GM21526 (cell line): ENCODE measurements around the gene NUTF2.
"Not testable (repeated sequence)": the region's sequence is repeated elsewhere in the genome, so short reads cannot be mapped to it uniquely, and the experiment has no call there.

Source experiments
- ATAC-seq: cut with Tn5 transposase; IDR thresholded peaks from one replicate; pipeline ENCODE4 v1.9.1; 2021; ENCODE audit warnings: moderate library complexity; ENCODE audit not compliant: unreplicated experiment, low FRiP score

The NUTF2 gene

DNA sequence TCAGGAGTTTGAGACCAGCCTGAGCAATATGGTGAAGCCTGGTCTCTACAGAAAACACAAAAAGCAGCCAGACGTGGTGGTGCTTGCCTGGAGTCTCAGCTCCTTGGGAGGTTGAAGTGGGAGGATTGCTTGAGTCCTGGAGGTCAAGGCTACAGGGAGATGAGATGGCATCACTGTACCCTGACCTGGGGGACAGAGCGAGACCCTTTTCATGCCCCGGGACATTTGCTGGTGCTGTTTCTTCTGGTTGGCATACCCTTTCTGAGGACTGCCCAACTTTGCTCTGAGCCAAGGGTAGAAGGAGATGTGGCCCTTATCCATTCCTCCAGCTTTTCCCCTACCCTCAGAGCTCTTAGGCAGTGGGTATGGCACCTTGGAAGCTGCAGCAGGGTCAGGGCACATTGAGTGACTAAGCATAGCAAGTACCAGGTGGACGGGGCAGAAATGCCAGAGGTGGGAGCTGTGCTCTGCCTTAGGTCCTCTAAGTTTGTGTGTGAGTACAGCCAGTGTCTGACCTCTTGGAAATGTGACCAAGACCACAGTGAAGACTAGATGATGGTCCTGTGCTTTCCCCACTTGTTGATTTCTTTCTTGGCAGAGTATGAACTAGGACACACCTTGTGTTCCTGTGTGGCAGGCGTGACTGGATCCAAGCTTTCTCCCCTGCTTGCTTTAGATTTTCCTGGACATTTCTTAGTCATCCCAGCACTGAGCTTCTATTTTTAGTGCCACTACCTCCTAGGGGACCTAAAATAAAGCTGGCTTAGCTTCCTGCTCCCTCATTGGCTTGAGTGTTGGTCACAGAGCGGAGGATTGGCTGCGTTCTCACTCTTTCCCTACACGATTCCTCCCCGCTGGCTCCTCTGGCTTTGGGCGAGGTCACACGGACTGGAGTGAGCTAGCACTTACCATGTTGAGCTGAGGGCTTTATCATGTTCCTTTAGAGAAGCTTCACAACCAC lies 16.2 kb downstream of the NUTF2 start:
- ATAC-seq, result no peak

DNA sequence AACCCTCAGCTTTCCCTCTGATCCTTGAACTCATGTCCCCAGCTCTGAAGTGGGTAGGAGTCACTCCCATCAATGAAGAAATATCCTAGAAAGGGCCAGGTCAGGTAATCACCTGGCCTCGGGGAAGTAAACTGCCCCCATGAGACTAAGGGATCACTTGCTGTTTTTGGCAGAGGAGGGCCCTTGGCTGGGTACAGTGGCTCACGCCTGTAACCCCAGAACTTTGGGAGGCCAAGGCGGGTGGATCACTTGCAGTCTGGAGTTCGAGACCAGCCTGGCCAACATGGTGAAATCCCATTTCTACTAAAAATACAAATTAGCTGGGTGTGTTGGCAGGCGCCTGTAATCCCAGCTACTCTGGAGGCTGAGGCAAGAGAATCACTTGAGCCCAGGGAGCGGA lies 17.3 kb downstream of the NUTF2 start:
- not testable (repeated sequence) for ATAC-seq

DNA sequence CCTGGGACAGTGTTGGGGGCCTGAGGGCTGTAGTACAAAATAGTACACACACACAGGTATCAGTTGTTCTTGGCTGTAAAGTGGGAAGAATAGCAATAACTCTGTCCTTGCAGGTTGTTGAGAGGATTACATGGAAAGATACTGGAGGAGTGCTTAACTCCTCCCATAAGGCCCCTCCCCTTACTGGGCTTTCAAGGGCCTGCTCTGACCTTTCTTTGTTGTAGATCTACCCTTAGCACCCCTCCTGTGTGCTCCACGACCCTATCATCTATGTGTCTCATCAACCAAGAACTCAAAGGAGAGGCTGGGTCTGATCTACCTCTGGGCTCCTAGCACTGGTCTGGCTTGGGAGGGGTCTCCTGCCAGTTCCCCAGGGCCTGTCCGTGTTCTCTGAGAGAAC lies 17.9 kb downstream of the NUTF2 start:
- no peak for ATAC-seq

DNA sequence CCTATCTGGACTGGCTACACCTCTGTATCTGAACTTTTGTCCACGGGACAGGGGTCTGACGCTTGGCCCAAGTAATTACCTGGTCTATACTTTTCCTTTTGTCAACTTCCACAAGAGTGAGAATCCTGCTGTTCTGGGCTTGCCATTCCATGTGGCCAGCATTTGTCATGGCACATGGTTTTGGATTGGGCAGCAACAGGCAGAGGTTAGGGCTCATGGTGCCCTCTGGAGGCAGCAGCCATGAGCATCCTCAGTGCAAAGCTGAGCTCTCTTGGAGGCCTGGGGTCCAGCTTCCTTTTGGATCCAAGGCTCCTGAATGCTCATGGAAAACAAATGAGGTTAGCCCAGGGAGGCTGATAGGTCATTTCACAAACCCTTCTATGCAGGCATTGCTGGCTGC lies 18.6 kb downstream of the NUTF2 start:
- ATAC-seq, result no peak

DNA sequence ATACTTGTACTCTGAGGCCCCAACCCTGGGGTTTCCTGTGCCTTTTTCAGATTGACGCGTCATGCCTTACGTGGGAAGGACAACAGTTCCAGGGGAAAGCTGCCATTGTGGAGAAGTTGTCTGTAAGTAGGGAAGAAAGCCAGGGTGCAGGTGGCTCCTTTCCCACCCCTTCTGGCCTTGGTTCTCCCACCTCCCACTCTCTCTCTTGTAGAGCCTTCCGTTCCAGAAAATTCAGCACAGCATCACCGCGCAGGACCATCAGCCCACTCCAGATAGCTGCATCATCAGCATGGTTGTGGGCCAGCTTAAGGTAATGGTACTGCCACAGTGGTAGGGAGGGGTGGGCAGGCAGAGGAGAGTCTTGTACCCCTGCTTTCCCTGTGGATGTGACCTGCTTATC lies 21.6 kb downstream of the NUTF2 start:
- no peak for ATAC-seq

DNA sequence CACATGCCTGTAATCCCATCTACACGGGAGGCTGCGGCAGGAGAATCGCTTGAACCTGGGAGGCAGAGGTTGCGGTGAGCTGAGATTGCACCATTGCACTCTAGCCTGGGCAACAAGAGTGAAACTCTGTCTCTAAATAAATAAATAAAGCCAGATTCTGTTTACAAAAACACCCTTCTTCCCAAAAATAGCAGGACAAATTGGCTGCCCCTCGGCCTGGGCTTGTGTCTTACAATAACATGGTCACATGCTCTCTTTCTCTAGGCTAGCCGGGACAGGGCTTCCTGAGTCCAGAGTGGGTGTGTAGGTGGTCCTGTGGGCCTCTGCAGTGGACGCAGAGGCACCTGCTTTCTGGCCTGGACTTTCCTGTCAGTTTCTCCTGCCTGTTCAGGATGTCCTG lies 22.9 kb downstream of the NUTF2 start:
- ATAC-seq, result no peak

DNA sequence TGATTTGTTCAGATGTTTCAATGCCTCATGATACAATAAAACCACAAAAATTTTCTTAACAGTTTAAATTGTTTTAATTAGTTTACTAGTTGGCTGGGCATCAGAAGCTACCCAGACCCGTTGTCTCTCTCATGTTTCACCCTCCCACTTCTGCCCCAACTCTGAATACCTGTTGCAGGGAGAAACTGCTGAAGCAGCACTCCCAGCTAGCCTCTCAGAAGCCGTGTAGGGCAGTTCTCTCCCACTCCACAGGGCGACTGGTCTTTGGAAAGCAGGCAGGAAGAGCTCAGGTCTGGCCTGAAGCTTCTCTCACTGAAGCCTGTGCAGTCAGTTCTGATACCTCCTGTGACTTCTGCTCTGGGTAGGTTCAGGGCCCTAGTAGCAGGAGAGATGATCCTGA lies 24.5 kb downstream of the NUTF2 start:
- no peak for ATAC-seq

DNA sequence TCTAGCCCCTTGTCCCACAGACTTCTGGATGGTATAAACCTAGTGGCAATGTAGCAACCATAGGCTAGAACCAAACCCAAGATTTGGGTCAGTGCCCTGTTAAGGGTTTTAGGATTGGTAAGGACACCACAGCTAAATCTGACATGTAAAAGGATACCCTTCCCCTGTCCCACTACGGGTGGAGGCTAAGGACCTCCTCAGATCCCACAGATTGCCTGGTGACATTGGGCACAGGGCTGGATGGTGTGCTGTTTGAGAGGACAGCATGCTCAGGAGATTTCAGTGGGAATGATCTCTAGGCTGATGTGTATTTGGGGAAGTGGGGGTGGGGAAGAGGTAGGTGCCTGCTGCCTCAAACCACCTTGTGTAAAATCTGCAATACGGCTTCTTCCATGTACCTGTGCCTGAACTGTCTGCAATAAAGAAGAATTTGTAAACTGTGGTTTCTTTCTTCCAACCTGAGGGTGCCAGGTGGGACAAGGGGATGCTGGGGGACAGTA lies 25.4 kb downstream of the NUTF2 start:
- no peak for ATAC-seq

DNA sequence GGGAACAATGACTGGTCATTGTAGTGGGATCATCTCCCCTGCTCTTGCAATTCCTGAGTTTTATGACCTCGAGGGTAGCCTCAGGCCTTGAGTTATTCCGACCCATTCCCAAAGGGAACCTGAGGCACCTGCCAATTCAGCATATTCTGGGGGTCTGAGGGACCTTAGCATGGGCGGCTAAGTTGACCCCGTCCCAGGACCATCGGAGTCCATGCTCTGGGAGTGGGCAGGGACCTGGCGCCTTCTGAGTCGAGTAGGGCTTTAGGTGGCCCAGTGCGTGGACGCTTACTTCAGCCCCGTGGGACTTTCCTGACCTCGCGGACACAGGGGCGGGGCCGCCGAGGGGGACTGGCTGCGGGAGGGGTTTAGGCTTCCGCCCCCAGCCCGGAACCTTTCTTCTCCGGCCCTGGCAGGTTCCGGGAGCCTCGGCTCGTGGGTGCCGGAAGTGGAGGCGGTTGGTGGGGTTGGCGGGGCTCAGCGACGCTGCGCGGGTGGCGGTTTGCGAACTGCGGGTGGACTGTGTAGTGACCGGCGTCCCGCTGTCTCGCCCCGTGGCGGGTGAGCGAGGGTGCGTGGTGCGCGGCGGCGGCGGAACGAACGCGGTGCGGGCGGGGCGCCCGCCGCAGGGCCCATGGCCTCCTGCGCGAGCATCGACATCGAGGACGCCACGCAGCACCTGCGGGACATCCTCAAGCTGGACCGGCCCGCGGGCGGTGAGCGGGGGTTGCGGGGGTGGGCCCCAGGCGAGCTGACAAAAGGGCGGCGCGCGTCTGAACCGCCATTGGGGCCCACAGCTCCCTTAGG lies 26.1 kb downstream of the NUTF2 start, which contains the start of gene EDC4:
Gene EDC4, plus strand, starts transcription at position 422 of the 804 bp plus-strand sequence. Its CDS starts 210 bp downstream, at position 632.
- ATAC-seq, result peak; percentile 60

DNA sequence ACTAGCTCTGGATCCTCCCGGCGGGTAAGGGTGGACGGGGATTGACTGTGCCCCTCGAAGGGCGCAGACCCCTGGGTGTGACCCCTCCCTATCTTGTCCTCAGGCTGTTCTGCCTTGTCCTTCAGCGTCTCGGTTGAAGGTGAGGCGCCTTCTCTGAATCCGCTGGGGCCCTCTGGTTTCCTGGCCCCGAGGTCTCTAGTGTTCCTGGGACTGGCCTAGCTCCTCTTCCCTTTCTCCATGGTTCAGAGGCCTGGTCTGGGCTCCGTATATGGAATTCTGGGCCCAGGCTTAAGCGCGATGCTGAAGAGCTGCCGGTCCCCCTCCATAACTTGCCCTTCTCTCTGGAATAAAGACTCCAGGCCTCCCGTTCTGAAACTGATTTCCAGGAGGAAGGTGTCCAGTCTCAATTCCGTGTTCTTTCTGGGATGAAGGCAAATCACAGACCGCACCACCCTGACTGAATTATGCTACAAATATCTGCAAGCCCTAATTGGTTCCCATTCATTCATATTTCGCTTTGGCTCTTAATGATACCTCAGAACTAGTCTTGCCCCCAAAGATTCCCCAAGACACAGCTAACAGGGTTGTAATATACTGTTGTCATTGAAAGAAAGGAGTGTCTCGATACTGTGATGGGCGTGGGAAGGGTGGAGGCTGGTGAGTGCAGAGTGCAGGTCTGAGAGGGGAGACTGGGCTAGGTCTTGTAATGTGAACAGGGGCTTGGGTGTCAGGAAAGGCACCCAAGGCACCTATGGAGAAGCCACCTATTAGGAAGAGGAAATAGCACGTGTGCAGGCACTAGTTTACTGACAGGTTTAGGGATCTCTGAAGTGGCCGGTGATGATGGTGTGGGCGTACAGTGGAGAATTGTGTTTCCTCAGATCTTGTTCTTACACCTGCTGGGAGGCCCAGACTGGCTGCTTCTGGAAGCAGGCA lies 27.0 kb downstream of the NUTF2 start:
- no peak for ATAC-seq

DNA sequence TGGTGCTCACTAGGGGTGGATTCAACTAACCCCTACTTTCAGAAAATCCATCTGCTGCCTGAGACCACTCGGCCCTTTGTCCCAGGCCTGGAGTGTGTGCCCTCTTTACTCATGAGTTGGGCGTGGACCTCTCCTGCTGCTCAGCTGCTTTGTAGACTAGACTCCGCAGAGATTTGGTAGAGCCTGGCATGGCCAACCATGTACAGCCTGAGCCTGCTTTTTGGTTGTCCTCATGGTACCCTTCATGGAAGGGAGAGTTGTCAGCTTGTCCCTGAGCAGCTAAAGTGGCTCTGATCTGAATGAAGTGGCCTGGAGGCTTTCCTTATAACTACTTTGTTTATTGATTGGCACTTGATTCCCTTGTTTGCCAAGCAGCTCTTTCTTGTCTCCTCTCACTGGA lies 27.6 kb downstream of the NUTF2 start:
- no peak for ATAC-seq

DNA sequence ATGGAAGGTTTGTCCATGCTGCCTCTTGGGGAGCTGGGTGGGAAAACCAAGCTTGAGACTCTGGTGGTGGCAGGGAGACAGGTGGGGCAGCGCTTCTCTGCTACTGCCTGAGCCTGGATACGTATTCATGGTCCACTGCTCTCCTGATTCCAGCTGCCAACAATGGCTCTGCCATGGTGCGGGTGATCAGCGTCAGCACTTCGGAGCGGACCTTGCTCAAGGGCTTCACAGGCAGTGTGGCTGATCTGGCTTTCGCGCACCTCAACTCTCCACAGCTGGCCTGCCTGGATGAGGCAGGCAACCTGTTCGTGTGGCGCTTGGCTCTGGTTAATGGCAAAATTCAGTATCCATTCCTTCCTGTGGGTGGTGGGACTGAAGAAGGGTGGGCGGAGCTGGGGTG lies 30.3 kb downstream of the NUTF2 start:
- no peak for ATAC-seq

DNA sequence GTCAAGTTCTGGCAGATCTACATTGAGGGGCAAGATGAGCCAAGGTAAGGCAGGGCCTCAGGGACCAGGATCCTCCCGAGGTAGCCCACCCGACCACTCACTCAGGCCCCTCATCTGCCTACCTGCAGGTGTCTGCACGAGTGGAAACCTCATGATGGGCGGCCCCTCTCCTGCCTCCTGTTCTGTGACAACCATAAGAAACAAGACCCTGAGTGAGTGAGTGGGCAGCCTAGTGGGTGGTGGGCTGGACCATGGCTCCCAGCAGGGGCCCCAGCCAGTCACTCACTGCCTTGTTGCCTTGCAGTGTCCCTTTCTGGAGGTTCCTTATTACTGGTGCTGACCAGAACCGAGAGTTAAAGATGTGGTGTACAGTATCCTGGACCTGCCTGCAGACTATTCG lies 31.5 kb downstream of the NUTF2 start:
- ATAC-seq, result no peak

DNA sequence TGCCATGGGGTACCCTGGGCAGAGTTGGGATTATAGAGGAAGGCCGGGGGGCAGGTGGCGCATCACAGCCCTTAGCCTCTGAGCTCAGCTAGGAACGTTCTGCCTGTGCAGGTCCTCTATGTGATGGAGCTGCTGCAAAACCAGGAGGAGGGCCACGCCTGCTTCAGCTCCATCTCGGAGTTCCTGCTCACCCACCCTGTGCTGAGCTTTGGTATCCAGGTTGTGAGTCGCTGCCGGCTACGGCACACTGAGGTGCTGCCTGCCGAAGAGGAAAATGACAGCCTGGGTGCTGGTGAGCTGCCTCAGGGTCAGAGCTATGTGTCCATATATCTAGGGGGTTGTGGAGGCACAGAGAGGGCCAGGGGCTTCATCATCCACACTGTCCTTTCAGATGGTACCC lies 32.1 kb downstream of the NUTF2 start:
- no peak for ATAC-seq

DNA sequence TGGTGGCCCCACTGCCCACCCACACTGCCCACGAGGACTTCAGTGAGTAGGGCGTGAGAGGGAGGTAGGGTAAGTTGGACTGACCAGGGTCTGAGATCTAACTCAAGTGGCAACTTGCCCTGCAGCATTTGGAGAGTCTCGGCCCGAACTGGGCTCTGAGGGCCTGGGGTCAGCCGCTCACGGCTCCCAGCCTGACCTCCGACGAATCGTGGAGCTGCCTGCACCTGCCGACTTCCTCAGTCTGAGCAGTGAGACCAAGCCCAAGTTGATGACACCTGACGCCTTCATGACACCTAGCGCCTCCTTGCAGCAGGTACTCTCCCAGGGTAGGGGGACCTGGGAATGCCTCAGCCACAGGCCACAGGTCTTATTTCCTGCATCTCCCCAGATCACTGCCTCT lies 32.7 kb downstream of the NUTF2 start:
- ATAC-seq, result no peak

DNA sequence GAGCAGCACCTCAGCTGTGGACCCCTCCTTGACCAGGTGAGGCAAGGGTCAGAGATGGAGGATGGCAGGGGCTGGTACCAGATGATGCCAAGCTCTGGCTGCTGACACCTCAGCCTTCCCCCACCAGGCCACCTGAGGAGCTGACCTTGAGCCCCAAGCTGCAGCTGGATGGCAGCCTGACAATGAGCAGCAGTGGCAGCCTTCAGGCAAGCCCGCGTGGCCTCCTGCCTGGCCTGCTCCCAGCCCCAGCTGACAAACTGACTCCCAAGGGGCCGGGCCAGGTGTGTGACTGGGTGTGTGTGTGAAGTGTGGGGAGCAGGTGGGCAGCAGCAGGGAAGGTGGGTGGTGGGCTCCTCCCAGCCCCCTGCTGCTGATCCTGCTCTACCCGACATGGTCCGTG lies 33.2 kb downstream of the NUTF2 start:
- no peak for ATAC-seq

DNA sequence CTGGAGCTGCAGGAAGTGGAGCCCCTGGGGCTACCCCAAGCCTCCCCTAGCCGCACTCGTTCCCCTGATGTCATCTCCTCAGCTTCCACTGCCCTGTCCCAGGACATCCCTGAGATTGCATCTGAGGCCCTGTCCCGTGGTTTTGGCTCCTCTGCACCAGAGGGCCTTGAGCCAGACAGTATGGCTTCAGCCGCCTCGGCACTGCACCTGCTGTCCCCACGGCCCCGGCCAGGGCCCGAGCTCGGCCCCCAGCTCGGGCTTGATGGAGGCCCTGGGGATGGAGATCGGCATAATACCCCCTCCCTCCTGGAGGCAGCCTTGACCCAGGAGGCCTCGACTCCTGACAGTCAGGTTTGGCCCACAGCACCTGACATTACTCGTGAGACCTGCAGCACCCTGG lies 33.9 kb downstream of the NUTF2 start:
- no peak for ATAC-seq

DNA sequence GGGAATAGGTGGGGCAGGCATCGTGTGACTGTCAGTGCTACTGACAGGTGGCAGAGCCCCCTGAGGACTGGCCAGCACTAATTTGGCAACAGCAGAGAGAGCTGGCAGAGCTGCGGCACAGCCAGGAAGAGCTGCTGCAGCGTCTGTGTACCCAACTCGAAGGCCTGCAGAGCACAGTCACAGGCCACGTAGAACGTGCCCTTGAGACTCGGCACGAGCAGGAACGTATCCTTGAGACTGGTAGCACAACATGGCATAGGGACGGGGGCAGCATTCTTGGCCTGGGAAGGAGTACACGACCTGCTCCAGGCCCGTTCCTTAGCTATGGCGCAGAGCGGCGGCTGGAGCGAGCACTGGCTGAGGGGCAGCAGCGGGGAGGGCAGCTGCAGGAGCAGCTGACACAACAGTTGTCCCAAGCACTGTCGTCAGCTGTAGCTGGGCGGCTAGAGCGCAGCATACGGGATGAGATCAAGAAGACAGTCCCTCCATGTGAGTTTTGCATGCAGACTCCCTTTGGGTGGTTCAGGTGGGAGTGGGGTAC lies 35.0 kb downstream of the NUTF2 start:
- no peak for ATAC-seq

DNA sequence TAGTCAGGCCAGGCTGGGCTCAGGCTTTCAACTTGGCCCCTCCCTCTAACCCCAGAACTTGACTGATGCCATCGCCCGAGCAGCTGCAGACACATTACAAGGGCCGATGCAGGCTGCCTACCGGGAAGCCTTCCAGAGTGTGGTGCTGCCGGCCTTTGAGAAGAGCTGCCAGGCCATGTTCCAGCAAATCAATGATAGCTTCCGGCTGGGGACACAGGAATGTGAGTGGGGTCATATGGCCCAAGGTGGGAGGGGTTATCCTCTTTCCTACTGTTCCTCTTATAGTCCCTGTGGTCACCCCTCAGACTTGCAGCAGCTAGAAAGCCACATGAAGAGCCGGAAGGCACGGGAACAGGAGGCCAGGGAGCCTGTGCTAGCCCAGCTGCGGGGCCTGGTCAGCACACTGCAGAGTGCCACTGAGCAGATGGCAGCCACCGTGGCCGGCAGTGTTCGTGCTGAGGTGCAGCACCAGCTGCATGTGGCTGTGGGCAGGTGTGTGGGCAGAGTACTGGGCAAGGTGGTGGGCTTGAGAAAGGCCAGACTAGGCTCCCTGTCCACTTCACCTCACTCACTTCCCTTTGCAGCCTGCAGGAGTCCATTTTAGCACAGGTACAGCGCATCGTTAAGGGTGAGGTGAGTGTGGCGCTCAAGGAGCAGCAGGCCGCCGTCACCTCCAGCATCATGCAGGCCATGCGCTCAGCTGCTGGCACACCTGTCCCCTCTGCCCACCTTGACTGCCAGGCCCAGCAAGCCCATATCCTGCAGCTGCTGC lies 35.8 kb downstream of the NUTF2 start:
- ATAC-seq, result no peak
